GM18858 (cell line): ENCODE data around the gene CD74.

Source experiments
- ATAC-seq: cut with Tn5 transposase; IDR thresholded peaks from one replicate; pipeline ENCODE4 v1.9.1; 2021; ENCODE audit not compliant: unreplicated experiment

CD74 gene

DNA sequence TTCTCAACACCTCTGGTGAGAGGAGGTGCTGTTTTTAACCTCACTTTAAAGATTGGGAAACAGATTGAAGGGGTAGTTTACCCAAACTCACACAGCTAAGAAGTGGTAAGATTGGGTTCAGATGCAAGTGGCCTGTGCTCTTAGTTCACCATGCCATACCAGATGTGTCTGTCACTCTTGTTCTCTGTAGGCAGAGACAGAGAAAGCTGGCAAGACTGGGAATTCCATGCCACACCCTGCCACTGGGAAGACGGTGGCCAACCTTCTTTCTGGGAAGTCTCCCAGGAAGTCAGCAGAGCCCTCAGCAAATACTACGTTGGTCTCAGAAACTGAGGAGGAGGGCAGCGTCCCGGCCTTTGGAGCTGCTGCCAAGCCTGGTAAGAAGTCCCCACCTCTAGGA, 44.2 kb downstream of the CD74 start:
- ATAC-seq = no peak

DNA sequence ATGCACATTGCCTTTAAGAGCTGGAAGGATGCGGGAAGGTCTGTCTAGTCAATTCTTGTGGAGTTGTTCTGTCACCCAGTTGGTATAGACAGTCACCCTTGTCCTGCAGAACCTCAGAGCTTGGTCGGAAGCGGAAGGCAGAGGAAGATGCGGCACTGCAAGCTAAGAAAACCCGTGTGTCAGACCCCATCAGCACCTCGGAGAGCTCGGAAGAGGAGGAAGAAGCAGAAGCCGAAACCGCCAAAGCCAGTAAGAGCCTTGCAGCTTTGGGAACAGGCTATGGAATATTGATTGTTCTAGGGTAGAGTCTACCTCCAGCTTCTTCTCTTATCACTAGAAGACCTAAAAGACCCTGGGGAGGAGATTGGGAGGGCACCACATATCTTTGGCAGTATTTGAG, 48.7 kb downstream of the CD74 start:
- no peak for ATAC-seq

DNA sequence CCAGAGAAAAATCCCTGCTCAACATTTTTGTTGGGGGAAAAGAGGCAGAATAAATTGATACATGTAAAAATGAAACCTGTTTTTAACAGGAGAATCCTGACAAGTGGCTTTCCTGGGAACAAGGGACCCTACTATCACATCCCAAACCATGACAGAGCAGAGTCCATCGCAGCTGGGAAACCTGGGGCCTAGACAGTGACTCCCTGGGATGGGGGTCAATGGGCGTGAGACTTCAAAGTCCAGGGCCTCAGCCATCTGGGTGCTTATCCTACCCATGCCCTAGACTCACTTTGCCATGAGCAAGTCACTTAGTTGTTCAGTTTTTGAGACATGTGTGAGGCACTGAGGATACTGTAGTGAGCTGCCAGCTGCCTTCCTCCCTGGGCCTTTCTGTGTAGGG, 49.5 kb downstream of the CD74 start:
- no peak for ATAC-seq

DNA sequence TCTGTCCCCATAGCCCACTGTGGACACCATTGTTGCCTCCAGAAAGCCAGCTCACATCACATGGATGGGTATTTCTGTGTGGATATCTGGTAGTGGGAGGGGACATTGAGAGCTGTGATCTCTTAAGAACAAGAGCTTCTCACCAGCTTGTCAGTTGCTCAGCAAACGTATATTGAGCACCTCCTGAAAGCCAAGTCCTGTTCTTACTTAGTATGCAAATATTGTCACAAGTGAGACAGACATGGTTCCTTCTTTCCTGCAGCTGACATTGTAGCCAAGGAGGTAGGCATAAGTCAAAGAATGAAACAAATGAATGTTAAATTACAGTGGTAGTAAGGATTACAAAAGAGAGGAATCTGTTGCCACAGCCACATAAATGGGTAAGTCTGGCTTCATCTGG, 51.4 kb downstream of the CD74 start:
- ATAC-seq = peak; percentile 46

DNA sequence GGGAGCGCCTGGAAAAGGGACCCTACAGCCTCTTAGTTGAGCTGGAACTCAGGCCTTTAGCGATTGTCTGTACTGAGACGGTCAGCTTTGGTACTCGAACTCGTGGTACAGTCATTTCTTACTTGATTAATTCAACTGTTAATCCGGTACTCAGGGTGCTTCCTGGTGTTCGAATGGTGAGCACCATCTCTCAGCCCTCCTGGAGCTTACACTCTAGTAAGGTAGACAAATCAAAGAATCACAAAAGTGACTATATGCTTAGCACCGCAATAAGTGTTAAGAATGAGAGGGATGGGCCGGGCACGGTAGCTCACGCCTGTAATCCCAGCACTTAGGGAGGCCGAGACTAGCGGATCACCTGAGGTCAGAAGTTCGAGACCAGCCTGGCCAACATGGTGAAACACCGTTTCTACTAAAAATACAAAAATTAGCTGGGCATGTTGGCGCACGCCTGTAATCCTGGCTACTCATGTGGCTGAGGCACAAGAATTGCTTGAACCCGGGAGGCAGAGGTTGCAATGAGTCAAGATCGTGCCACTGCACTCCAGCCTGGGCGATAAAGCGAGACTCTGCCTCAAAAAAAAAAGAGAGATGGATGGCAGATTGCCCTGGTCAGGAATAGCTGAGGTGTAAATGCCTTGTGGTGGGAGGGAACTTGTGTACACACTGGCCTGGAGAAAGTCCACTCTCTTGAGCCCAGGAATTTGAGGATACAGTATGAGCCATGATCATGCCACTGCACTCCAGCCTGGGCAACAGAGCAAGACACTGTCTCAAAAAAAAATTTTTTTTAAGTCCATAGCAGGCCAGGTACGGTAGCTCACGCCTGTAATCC, 54.2 kb downstream of the CD74 start:
- ATAC-seq = no peak

DNA sequence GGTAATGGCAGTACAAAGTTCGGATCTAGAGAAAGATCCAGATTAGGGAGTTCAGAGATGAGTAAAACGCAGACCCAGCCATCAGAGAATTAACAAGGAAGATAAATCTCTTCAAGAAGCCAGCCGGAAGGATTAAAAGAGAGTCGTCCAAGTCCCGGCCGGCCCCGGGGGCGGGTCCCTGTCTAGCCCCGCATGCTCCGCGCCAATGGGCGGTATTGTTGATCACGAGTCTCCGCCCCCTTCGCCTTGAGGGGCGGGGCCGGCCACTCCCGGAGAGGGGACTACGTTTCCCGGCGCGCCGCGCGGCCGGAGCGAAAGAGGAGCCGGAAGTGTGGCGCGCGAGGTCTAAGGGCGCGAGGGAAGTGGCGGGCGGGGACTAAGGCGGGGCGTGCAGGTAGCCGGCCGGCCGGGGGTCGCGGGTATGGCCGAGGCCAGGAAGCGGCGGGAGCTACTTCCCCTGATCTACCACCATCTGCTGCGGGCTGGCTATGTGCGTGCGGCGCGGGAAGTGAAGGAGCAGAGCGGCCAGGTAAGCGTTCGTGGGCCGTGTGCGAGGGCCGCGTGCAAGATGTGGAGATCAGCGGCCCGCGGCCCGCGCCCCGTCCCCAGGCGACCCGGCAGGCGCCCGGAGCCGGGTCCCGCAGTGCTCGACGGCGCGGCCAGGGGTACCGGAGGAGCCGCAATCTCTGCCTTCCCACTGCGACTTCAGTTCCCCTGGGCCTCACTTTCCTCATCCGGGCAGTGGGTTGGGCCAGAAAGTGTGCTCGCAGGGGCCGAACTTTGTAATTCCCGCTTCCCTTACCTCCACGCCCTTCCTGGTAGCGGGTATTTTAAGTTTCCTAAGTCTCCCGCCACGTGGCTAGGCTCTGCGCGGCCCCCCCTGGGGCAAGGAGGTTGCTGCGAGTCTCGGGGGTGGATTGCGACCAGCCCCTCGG, 55.1 kb downstream of the CD74 start, which contains the start of gene TCOF1:
Gene TCOF1 (plus strand): TSS at position 372 of the 935 bp plus-strand sequence. CDS start 50 bp downstream, at position 422.
- ATAC-seq = peak; percentile 84

DNA sequence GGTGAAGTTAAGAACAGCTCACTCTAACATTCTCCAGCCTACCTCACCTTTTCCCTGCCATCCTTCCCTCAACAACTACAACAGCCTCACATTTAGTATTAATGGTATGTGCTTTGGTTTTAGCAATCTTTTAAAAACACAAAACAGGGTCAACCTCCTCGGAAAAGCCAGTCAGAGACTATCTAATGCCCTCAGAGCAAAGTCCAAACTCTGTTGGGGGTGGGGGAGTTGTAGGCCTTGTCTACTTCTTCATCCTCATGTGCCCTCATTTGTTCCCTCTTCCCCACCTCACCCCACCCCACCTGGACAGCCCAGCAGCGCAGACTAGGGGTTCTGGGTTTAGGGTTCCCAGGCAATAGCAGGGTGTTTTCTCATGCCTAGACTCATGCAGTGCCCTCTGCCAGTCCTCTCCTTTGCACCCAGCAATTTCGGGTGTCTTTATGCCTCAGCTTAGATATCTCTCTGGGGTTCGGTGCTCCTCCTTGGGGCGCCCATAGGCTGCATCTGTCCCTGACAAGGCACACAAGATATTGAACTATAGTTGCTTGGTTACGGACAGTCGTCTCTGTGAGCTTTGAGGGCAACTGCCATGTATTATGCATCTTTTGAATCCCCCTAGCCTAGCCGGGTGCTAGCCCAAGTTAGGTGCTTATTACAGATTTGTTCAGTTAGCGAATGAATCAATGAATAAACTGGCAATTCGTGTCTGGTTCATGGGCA, 56.0 kb downstream of the CD74 start:
- ATAC-seq = no peak

DNA sequence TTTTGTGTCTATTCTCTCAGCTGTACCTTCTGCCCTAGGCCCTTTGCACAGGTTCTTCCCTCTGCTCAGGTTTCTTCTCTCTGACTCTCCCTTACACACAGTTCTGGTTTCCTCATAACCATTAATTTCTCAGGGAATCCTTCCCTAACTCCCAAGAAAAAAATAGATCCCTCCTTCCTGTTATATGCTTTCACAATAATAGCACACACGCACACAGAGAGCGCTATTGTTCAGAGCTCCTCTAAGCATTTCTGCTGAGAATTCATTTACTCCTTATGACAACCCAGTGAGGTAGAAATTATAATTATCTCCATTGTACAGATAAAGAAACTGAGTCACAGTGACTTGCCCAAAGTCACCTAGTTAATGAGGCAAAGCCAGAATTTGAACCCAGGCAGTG, 56.9 kb downstream of the CD74 start:
- no peak for ATAC-seq

DNA sequence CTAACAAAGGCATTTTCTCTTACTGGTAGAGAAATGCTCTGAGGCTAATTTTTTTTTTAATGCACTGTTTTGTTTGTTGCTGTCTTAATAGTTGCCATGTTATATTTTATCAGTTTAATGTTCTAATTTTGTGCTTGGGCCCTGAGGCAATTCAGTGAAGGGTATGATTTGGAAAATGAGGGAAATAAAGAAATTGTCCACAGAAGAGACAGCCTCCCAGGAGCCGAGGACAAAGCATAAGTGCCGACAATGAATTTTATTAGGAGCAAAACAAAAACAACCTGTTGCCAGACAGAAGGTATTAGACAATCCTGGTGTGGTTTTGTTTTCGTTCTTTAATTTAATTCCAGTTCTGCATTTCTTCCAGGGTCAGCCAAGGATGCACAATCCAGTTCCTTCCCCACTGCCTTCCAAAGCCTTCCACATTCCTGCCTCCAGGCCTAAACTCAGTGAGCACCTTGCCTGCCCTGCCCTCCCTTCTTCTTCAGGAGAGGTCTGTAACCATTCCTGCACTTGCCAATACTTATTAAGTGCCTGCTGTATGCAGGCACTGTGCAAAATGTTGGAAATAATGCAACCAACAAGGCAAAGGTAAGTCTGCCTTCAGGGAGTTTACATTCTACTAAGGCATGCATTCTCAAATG, 59.6 kb downstream of the CD74 start:
- no peak for ATAC-seq

DNA sequence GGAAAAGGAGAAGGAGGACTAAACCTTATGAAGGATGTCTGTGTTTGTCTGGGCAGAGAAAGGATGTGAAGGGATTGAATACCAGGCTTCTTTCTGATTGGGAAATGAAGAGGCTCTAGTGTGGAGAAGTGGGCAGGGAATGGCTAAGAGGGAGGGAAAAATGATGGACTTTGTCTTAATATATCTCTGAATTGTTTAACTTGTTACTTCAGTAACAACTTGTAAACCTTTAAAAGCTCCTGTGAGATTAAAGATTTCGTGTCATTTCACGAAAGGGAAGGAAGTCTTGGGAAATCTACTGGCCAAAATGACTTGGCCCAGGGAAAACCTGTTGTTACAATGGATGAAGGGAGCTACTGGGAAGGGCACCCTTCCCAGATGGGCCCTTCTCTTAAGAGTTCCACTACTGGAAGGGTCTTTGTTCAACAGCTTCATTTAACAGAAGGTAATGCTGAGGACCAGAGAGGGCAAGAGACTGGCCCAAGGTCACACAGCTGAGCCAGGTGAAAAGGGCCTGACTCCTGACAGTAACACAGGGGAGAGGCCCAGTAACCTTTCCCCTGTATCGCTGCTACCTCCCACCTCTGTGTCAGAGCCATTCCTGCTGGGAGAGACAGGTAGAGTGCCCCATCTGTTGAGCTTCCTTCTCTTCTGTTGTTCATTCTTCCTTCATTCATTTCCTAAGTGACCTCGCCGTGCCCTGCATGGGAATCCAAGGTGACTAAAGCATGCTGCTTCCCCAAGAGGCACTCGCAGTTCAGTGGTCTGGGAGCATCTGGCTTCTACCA, 60.3 kb downstream of the CD74 start:
- no peak for ATAC-seq
